Left lung (tissue), 10 donors: ENCODE results near the gene HTR3B. TPM values are rescaled to one million over a fixed set of nuclear protein-coding genes. Genes with fewer than 3 reads are reported as not detected.

Source experiments
- ATAC-seq: fragments of 200-7000 bp; cut with Tn5 transposase; one replicate; pipeline ENCODE4 v1.9.1; 2020; ENCODE audit warnings: moderate library complexity
- DNase-seq, 4 donors: peaks; one replicate each; pipeline ENCODE4 v3.0.0-alpha.2; 2013 to 2020
- H3K27ac ChIP-seq, 2 donors: fragments of 200-600 bp; sonication (generic) in 1 of 2; one replicate each; pipeline versions ENCODE4 v1.5.0 to v1.8.0; 2020 to 2021
- H3K27me3 ChIP-seq, 2 donors: fragments of 200-600 bp; sonication (generic) in 1 of 2; one replicate each; pipeline versions ENCODE4 v1.5.0 to v1.8.0; 2020 to 2021
- H3K36me3 ChIP-seq, 2 donors: fragments of 200-600 bp; sonication (generic) in 1 of 2; one replicate each; pipeline versions ENCODE4 v1.5.0 to v1.8.0; 2020 to 2021
- H3K4me1 ChIP-seq, 2 donors: fragments of 200-600 bp; one replicate each; pipeline ENCODE4 v1.8.0; 2021
- H3K4me3 ChIP-seq, 2 donors: fragments of 200-600 bp; sonication (generic) in 1 of 2; one replicate each; pipeline versions ENCODE4 v1.5.0 to v1.8.0; 2020 to 2021; ENCODE audit warnings: mild to moderate bottlenecking in 1 of 2
- H3K9me3 ChIP-seq, 2 donors: fragments of 200-600 bp; sonication (generic) in 1 of 2; one replicate each; pipeline versions ENCODE4 v1.5.0 to v1.8.0; 2020 to 2021
- intact Hi-C, 2 donors: fragments of 100-400 bp; cut with DNase I; formaldehyde crosslinking; loops; one replicate each; pipeline versions ENCODE4 v1.11.2 to v1.14.2; 2022
- polyA plus RNA-seq, 6 donors: library from polyadenylated mRNA; unstranded; fragments of 120-200 nt; gene quantifications; one replicate each; pipeline ENCODE4 v1.2.1, GENCODE V29; 2013; ENCODE audit not compliant: insufficient read length in 6 of 6
- total RNA-seq, 2 donors: library from RNA; stranded (reverse); fragmentation: NEBNext Ultra II Directional; extraction: Animal tissue kit (Norgen Biotek cat#: 25700); gene quantifications; one replicate each; pipeline ENCODE4 v1.2.1, GENCODE V29; 2021
- TF ChIP-seq, protein P1 (sequence below), 2 donors: fragments of 200-600 bp; sonication (generic) in 1 of 2; IDR thresholded peaks; one replicate each; pipeline versions ENCODE4 v1.5.0 to v1.8.0; 2021; ENCODE audit warnings: antibody characterized with exemption in 2 of 2
- donor health status: DM: no; HTN: yes; CAD: no.
- donor health status: DM: no; HTN: no; CAD: no.

Gene HTR3B
- total and polyA plus RNA-seq, 8 donors, result 0.10 to 0.21 (median 0.15) TPM; not detected in 2

DNA sequence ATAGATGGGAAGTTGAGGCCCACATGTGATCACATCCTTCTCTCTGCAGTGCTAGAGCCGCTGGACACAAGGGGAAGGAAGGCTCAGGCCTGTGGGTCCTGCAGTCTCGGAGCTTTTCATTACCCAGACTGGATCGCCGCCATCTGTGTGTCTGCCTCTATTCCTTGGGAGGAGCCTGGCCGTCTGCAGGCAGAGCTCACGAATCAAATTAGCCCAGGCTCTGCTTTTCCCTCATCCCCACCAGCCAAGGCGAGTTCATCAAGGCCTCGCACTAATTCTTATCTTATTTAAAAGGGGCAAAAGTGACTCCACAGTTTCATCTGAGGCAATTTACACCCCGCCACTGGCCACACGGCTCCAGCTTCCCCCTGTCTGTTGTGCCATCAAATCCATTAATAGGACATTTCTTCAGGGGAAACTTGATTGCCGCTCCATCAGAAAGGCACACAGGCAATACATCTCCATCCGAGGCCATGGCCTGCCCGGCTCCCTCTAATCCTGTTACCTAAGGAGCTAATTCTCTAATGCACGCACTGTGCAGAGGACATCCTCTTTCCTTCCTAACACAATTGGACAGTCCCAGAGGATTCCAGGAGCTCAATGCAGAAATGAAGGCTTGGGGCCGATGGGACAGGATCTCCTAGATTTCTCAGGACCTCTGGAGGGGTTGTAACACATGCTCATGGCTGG, 67.1 kb downstream of the HTR3B start:
- no peaks in the 10 kb centered on the region for H3K9me3 ChIP-seq
- H3K27ac ChIP-seq, result no peak overlapping the region
- no peak overlapping the region for H3K4me3 ChIP-seq
- H3K27me3 ChIP-seq, result peaks cover 0 to 5% of the 10 kb centered on the region in 2 donors
- no peak for ATAC-seq
- no peaks in the 10 kb centered on the region for H3K36me3 ChIP-seq
- TF ChIP-seq, protein P1, sequence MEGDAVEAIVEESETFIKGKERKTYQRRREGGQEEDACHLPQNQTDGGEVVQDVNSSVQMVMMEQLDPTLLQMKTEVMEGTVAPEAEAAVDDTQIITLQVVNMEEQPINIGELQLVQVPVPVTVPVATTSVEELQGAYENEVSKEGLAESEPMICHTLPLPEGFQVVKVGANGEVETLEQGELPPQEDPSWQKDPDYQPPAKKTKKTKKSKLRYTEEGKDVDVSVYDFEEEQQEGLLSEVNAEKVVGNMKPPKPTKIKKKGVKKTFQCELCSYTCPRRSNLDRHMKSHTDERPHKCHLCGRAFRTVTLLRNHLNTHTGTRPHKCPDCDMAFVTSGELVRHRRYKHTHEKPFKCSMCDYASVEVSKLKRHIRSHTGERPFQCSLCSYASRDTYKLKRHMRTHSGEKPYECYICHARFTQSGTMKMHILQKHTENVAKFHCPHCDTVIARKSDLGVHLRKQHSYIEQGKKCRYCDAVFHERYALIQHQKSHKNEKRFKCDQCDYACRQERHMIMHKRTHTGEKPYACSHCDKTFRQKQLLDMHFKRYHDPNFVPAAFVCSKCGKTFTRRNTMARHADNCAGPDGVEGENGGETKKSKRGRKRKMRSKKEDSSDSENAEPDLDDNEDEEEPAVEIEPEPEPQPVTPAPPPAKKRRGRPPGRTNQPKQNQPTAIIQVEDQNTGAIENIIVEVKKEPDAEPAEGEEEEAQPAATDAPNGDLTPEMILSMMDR (IDR thresholded peaks at IDR 0.05), result no peak
- H3K4me1 ChIP-seq, result peaks cover 2 to 4% of the 10 kb centered on the region in 2 donors
- DNase-seq, result no peak
- intact Hi-C loops, result no loop called here

- intact Hi-C loops, result no loop called here
These were observed 70.3 kb downstream of the HTR3B start, which contains the start of gene HTR3A for GRCh38 chr11:113974741-113975470. HTR3A (plus strand) TSS chr11:113975108; CDS start chr11:113975326, 218 bp downstream.

DNA sequence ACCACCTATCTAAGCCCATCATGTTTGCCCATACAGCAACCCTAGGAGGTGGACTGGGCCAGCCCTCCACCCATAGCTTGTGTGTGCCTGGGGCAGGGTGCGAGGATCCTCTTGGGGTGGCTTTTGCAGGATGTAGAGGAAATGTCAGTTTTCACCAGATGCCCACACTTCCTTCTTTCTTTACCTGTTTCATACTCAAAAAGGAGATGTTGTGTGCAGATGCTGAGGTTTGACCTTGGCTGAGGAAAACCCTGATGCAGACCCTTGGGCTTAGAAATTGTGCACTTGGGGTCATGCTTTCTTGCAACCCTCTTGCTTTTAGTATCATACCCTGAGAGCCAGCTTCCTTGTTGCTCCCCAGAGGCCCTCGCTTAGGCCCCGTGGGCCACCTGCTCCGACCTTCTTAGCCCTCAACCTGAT, 72.5 kb downstream of the HTR3B start:
- peaks cover 2 to 4% of the 10 kb centered on the region in 2 donors for H3K4me1 ChIP-seq
- H3K27me3 ChIP-seq, result peaks cover 0 to 26% of the 10 kb centered on the region in 2 donors
- H3K27ac ChIP-seq, result no peak overlapping the region
- H3K9me3 ChIP-seq, result no peaks in the 10 kb centered on the region
- no peaks in the 10 kb centered on the region for H3K36me3 ChIP-seq
- ATAC-seq, result no peak
- intact Hi-C loops, result no loop called here
- no peak overlapping the region for H3K4me3 ChIP-seq
- TF ChIP-seq, protein P1 (IDR thresholded peaks at IDR 0.05), result no peak
- DNase-seq, result no peak

More at GRCh38 chr11:113974741-113975470, 70.3 kb downstream of the HTR3B start, which contains the start of gene HTR3A:
- Histone ChIP-seq H3K4me3 (no peak within 1 kb of the TSS), H3K36me3 (no peaks in the 10 kb centered on the region), H3K4me1 (peaks cover 2 to 4% of the 10 kb centered on the region in 2 donors), H3K9me3 (no peaks in the 10 kb centered on the region), H3K27me3 (peaks cover 0 to 25% of the 10 kb centered on the region in 2 donors), H3K27ac (peak within 1 kb of the TSS in 1 of 2 donors; percentile 45)
- TF ChIP-seq, protein P1 (IDR thresholded peaks at IDR 0.05), result no peak
- ATAC-seq, result peak; percentile 91
- DNase-seq, result peak; percentile 41 to 81 (median 79)

DNA sequence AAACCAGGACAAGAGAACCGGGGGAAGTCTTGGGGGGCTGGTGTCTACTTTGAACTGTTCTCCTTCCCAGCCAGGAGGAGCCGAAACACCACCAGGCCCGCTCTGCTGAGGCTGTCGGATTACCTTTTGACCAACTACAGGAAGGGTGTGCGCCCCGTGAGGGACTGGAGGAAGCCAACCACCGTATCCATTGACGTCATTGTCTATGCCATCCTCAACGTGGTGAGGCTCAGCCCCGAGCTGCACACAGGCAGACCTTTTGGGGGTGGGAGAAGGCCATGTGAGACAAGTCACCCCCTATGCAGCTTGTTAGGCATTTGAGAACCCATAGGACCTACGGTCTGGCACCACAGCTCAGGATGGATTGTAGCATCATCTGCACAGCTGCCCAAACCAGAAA, 73.1 kb downstream of the HTR3B start:
- Histone ChIP-seq H3K9me3 (no peaks in the 10 kb centered on the region), H3K4me1 (peaks cover 2 to 4% of the 10 kb centered on the region in 2 donors), H3K36me3 (no peaks in the 10 kb centered on the region), H3K4me3 (no peak overlapping the region), H3K27me3 (peaks cover 0 to 26% of the 10 kb centered on the region in 2 donors), H3K27ac (no peak overlapping the region)
- ATAC-seq (no peak), DNase-seq (no peak)
- intact Hi-C loops, result no loop called here
- TF ChIP-seq, protein P1 (IDR thresholded peaks at IDR 0.05), result no peak

- TF ChIP-seq, protein P1 (IDR thresholded peaks at IDR 0.05), result no peak
- Histone ChIP-seq H3K36me3 (no peaks in the 10 kb centered on the region), H3K9me3 (no peaks in the 10 kb centered on the region), H3K4me1 (peaks cover 2 to 4% of the 10 kb centered on the region in 2 donors), H3K27ac (no peak overlapping the region), H3K27me3 (peaks cover 0 to 26% of the 10 kb centered on the region in 2 donors), H3K4me3 (no peak overlapping the region)
- DNase-seq (peak in 2 of 4 donors; percentile 12 to 21), ATAC-seq (no peak)
- intact Hi-C loops, result no loop called here
These were observed 74.8 kb downstream of the HTR3B start for GRCh38 chr11:113979431-113979830.
